ENCODE measurements around the gene MYH10.

Gene MYH10

GRCh38 chr17:8500609-8501008 is 129.9 kb downstream of the MYH10 start:
- TF ChIP-seq CTCF (IDR thresholded peaks at IDR 0.05; ENCODE audit: borderline replicate concordance, control extremely low read depth, extremely low read depth, insufficient read depth, missing control alignments), result no peak
- in situ Hi-C loops (cut with MboI; ENCODE audit: low sequenced_read_pairs, unreplicated experiment), result no loop called here
- no peak for DNase-seq (ENCODE audit: low spot score)

- in situ Hi-C loops (cut with MboI; ENCODE audit: low sequenced_read_pairs, unreplicated experiment), result no loop called here
- DNase-seq (ENCODE audit: low spot score), result no peak
- TF ChIP-seq CTCF (IDR thresholded peaks at IDR 0.05; ENCODE audit: borderline replicate concordance, control extremely low read depth, extremely low read depth, insufficient read depth, missing control alignments), result no peak
Observed at GRCh38 chr17:8499614-8500013, 130.9 kb downstream of the MYH10 start.

GRCh38 chr17:8499171-8499570 is 131.4 kb downstream of the MYH10 start:
- in situ Hi-C loops (cut with MboI; ENCODE audit: low sequenced_read_pairs, unreplicated experiment), result no loop called here
- TF ChIP-seq CTCF (IDR thresholded peaks at IDR 0.05; ENCODE audit: borderline replicate concordance, control extremely low read depth, extremely low read depth, insufficient read depth, missing control alignments), result no peak

GRCh38 chr17:8496081-8496480 is 134.4 kb downstream of the MYH10 start:
- TF ChIP-seq CTCF (IDR thresholded peaks at IDR 0.05; ENCODE audit: borderline replicate concordance, control extremely low read depth, extremely low read depth, insufficient read depth, missing control alignments), result no peak
- DNase-seq (ENCODE audit: low spot score), result no peak
- in situ Hi-C loops (cut with MboI; ENCODE audit: low sequenced_read_pairs, unreplicated experiment), result no loop called here

More at GRCh38 chr17:8499171-8499570, 131.4 kb downstream of the MYH10 start:
- no peak for DNase-seq (ENCODE audit: low spot score)

DNA sequence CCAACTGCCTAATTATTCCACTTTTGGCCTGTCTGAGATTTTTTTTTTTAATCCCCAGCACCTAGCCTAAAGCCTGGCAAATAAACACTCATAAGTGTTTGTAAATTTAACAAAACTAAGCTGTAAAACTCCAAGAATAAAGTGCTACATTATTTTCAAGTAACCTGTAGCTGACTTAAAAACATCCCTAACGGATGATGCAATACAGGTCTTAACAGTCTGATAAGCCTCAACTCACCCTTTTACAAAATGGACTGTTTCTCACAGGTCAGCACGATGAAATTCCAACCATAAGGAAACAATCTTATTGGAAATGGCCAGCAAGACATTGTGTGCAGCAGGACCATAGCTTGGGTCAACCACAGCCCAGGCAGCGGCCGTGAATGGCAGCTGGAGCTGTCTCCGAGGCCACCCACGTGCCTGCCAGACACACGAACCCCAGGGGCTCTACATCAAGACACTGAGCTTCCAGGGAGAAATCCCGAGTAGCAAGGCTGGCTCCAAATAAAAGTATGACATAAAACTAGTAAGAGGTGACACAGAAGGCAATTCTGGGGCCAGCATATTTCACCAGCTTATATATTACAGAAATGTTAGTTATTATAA is 135.9 kb downstream of the MYH10 start:
- TF ChIP-seq CTCF (IDR thresholded peaks at IDR 0.05; ENCODE audit: borderline replicate concordance, control extremely low read depth, extremely low read depth, insufficient read depth, missing control alignments), result no peak
- in situ Hi-C loops (cut with MboI; ENCODE audit: low sequenced_read_pairs, unreplicated experiment), result no loop called here
- DNase-seq (ENCODE audit: low spot score), result no peak

- TF ChIP-seq CTCF (IDR thresholded peaks at IDR 0.05; ENCODE audit: borderline replicate concordance, control extremely low read depth, extremely low read depth, insufficient read depth, missing control alignments), result no peak
- in situ Hi-C loops (cut with MboI; ENCODE audit: low sequenced_read_pairs, unreplicated experiment), result no loop called here
- DNase-seq (ENCODE audit: low spot score), result no peak
Observed at GRCh38 chr17:8494021-8494420, 136.5 kb downstream of the MYH10 start.

Data from GM13976 (cell line).